Measurements from ENCODE around the gene FBF1. TPM values are rescaled to one million over a fixed set of nuclear protein-coding genes. Genes with fewer than 3 reads are reported as not detected.

The FBF1 gene
- total RNA-seq, 1 experiment from 2014 or later: 8.3 TPM

DNA sequence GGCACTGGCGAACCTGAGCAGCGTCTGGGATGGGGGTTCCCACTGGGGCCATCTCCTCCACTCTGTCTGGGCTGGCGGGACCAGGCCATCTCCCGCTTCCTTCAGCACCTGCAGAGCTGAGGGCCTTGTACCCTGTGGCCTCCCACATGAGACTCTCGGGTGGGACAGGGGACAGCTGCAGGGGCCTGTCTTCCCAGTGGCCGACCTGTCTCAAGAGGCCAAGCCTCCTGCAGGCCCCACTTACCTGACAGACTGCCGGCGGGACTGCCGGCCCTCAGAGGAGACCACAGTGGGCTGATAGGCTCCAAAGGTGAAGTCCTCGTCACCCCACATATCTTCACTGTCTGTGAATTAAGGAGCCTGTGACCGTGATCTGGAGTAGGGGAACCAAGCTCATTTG lies 15.7 kb downstream of the FBF1 start:
- Histone ChIP-seq H3T11ph (ENCODE audit: low read length) (no peak overlapping the region), H3K23ac (ENCODE audit: insufficient read length, low read depth, low read length) (no peak overlapping the region), H3K14ac (ENCODE audit: insufficient read depth, low read length) (no peak overlapping the region), H4K8ac (replicated peaks; ENCODE audit: insufficient read length, low read depth, low read length) (no peak overlapping the region), H3K9ac (ENCODE audit: extremely low read depth, insufficient read length, low read length) (no peak overlapping the region), H3K27me3 (ENCODE audit: insufficient read depth, low read length) (no peaks in the 10 kb centered on the region), H2BK120ac (ENCODE audit: low read depth, low read length, poor library complexity, severe bottlenecking) (no peak overlapping the region), H2BK12ac (ENCODE audit: insufficient read length, low read depth, low read length) (no peak overlapping the region), H2BK20ac (ENCODE audit: low read depth, low read length, poor library complexity, severe bottlenecking) (no peak overlapping the region), H3K4me2 (ENCODE audit: insufficient read depth, insufficient read length, low read length) (no peak overlapping the region), H3K79me2 (ENCODE audit: insufficient read depth, low read length) (no peaks in the 10 kb centered on the region), H4K91ac (ENCODE audit: insufficient read length, low read depth, low read length) (no peak overlapping the region), H2BK15ac (ENCODE audit: low read depth, low read length) (no peak overlapping the region), H3K79me1 (ENCODE audit: insufficient read depth, low read depth, low read length, poor library complexity, severe bottlenecking) (no peaks in the 10 kb centered on the region), H3K27ac (ENCODE audit: insufficient read length, low read depth, low read length) (no peak overlapping the region), H3K4me1 (ENCODE audit: insufficient read depth, low read length) (no peaks in the 10 kb centered on the region), H4K5ac (ENCODE audit: insufficient read length, low read depth, low read length) (no peak overlapping the region), H3K18ac (ENCODE audit: insufficient read length, low read depth, low read length) (no peak overlapping the region), H2BK5ac (ENCODE audit: insufficient read length, low read length) (no peak overlapping the region), H3K23me2 (ENCODE audit: insufficient read length, low read depth, low read length, poor library complexity, severe bottlenecking) (no peaks in the 10 kb centered on the region), H2AK5ac (ENCODE audit: insufficient read length, low read length) (no peak overlapping the region), H4K20me1 (ENCODE audit: control insufficient read depth, insufficient read depth, insufficient read length) (no peaks in the 10 kb centered on the region), H3K56ac (ENCODE audit: insufficient read length, low read depth, low read length) (no peak overlapping the region), H3K9me3 (ENCODE audit: control insufficient read depth, low read depth, low read length) (no peaks in the 10 kb centered on the region), H3K4ac (ENCODE audit: low read depth, low read length) (no peak overlapping the region), H2AFZ (ENCODE audit: low read length) (no peak overlapping the region)
- TF ChIP-seq, protein P1, sequence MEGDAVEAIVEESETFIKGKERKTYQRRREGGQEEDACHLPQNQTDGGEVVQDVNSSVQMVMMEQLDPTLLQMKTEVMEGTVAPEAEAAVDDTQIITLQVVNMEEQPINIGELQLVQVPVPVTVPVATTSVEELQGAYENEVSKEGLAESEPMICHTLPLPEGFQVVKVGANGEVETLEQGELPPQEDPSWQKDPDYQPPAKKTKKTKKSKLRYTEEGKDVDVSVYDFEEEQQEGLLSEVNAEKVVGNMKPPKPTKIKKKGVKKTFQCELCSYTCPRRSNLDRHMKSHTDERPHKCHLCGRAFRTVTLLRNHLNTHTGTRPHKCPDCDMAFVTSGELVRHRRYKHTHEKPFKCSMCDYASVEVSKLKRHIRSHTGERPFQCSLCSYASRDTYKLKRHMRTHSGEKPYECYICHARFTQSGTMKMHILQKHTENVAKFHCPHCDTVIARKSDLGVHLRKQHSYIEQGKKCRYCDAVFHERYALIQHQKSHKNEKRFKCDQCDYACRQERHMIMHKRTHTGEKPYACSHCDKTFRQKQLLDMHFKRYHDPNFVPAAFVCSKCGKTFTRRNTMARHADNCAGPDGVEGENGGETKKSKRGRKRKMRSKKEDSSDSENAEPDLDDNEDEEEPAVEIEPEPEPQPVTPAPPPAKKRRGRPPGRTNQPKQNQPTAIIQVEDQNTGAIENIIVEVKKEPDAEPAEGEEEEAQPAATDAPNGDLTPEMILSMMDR (conservative IDR thresholded peaks at IDR 0.05): no peak
- H3K4me3 Mint-ChIP-seq: no peak overlapping the region
- no peaks in the 10 kb centered on the region for H3K27me3 Mint-ChIP-seq (ENCODE audit: low read depth)
- peak overlapping the region in 1 of 3 experiments; percentile 57; a peak in 1 of 7 replicates for H3K27ac Mint-ChIP-seq
- H3K9me3 Mint-ChIP-seq: no peaks in the 10 kb centered on the region
- DNase-seq: no peak
- H3K36me3 Mint-ChIP-seq (ENCODE audit: insufficient read depth in 1 of 3, low read depth in 3 of 3): peaks cover 2 to 20% (median 8%) of the 10 kb centered on the region in 3 experiments; a peak in 5 of 7 replicates
- no CpG with 5 or more reads among the region's 11 CpGs for WGBS (ENCODE audit: extremely low coverage, insufficient read length, low lambda C conversion rate)
- no peaks in the 10 kb centered on the region for H3K4me1 Mint-ChIP-seq

All from H9 (cell line).